ENCODE results near the gene MACROD2. TPM values are rescaled to one million over a fixed set of nuclear protein-coding genes. Genes with fewer than 3 reads are reported as not detected.

Gene MACROD2
- total RNA-seq, 1 experiment from 2014 or later: 1.4 TPM

GRCh38 chr20:15890407-15890982 lies 1895.2 kb downstream of the MACROD2 start:
- TF ChIP-seq CTCF (conservative IDR thresholded peaks at IDR 0.05; ENCODE audit: low read depth, low read length) (no peak), EZH2 (IDR thresholded peaks at IDR 0.05; ENCODE audit: borderline replicate concordance, low read depth, low read length, poor library complexity, severe bottlenecking) (no peak)
- DNase-seq (ENCODE audit: low spot score): no peak
- intact Hi-C loops (cut with micrococcal nuclease; ENCODE audit: unreplicated experiment): no loop called here
- peaks cover 22% of the 10 kb centered on the region for H3K9me3 ChIP-seq (ENCODE audit: low read depth, low read length, poor library complexity, severe bottlenecking)
- H3K27me3 ChIP-seq (replicated peaks; ENCODE audit: insufficient read depth, low read depth, low read length, poor library complexity): no peaks in the 10 kb centered on the region
- ChIA-PET POLR2A (ENCODE audit: low non-redundant PET) (no interaction called here), CTCF (no interaction called here)
- H3K36me3 ChIP-seq (ENCODE audit: insufficient read depth, low read length, poor library complexity, severe bottlenecking): no peaks in the 10 kb centered on the region
- BruUV-seq (replicated peaks): no TSS peak
- no peak overlapping the region for H3K27ac ChIP-seq (ENCODE audit: low read depth, low read length, poor library complexity, severe bottlenecking)
- no peak overlapping the region for H3K4me3 ChIP-seq (ENCODE audit: low read depth, low read length, poor library complexity, severe bottlenecking)
- H3K4me1 ChIP-seq (ENCODE audit: insufficient read depth, low read length, poor library complexity, severe bottlenecking): no peaks in the 10 kb centered on the region

- CTCF ChIA-PET: no interaction called here
- TF ChIP-seq EZH2 (IDR thresholded peaks at IDR 0.05; ENCODE audit: borderline replicate concordance, low read depth, low read length, poor library complexity, severe bottlenecking) (no peak), CTCF (conservative IDR thresholded peaks at IDR 0.05; ENCODE audit: low read depth, low read length) (no peak)
- POLR2A ChIA-PET (ENCODE audit: low non-redundant PET): no interaction called here
- no peak overlapping the region for H3K4me3 ChIP-seq (ENCODE audit: low read depth, low read length, poor library complexity, severe bottlenecking)
- no peaks in the 10 kb centered on the region for H3K4me1 ChIP-seq (ENCODE audit: insufficient read depth, low read length, poor library complexity, severe bottlenecking)
- peaks cover 5% of the 10 kb centered on the region for H3K9me3 ChIP-seq (ENCODE audit: low read depth, low read length, poor library complexity, severe bottlenecking)
- intact Hi-C loops (cut with micrococcal nuclease; ENCODE audit: unreplicated experiment): no loop called here
- H3K27me3 ChIP-seq (replicated peaks; ENCODE audit: insufficient read depth, low read depth, low read length, poor library complexity): no peaks in the 10 kb centered on the region
- DNase-seq (ENCODE audit: low spot score): no peak
- no peaks in the 10 kb centered on the region for H3K36me3 ChIP-seq (ENCODE audit: insufficient read depth, low read length, poor library complexity, severe bottlenecking)
- no peak overlapping the region for H3K27ac ChIP-seq (ENCODE audit: low read depth, low read length, poor library complexity, severe bottlenecking)
- no TSS peak for BruUV-seq (replicated peaks)
Observed at GRCh38 chr20:15895126-15895525, 1899.8 kb downstream of the MACROD2 start.

GRCh38 chr20:15895560-15896084 lies 1900.3 kb downstream of the MACROD2 start:
- Histone ChIP-seq H3K27ac (ENCODE audit: low read depth, low read length, poor library complexity, severe bottlenecking) (no peak overlapping the region), H3K27me3 (replicated peaks; ENCODE audit: insufficient read depth, low read depth, low read length, poor library complexity) (no peaks in the 10 kb centered on the region), H3K36me3 (ENCODE audit: insufficient read depth, low read length, poor library complexity, severe bottlenecking) (no peaks in the 10 kb centered on the region), H3K4me1 (ENCODE audit: insufficient read depth, low read length, poor library complexity, severe bottlenecking) (no peaks in the 10 kb centered on the region), H3K9me3 (ENCODE audit: low read depth, low read length, poor library complexity, severe bottlenecking) (peaks cover 5% of the 10 kb centered on the region), H3K4me3 (ENCODE audit: low read depth, low read length, poor library complexity, severe bottlenecking) (no peak overlapping the region)
- ChIA-PET POLR2A (ENCODE audit: low non-redundant PET) (no interaction called here), CTCF (no interaction called here)
- DNase-seq (ENCODE audit: low spot score): no peak
- TF ChIP-seq EZH2 (IDR thresholded peaks at IDR 0.05; ENCODE audit: borderline replicate concordance, low read depth, low read length, poor library complexity, severe bottlenecking) (no peak), CTCF (conservative IDR thresholded peaks at IDR 0.05; ENCODE audit: low read depth, low read length) (no peak)
- no TSS peak for BruUV-seq (replicated peaks)
- intact Hi-C loops (cut with micrococcal nuclease; ENCODE audit: unreplicated experiment): no loop called here
